T1000 (cell line): ENCODE measurements around the gene DCTN4.
"Not testable (repeated sequence)": the region's sequence is repeated elsewhere in the genome, so short reads cannot be mapped to it uniquely, and the experiment has no call there.

Source experiments
- DNase-seq: peaks from one replicate; lab custom pipeline; 2025; ENCODE audit warnings: mixed read lengths; lab: John Stamatoyannopoulos, UW

DCTN4 gene

DNA sequence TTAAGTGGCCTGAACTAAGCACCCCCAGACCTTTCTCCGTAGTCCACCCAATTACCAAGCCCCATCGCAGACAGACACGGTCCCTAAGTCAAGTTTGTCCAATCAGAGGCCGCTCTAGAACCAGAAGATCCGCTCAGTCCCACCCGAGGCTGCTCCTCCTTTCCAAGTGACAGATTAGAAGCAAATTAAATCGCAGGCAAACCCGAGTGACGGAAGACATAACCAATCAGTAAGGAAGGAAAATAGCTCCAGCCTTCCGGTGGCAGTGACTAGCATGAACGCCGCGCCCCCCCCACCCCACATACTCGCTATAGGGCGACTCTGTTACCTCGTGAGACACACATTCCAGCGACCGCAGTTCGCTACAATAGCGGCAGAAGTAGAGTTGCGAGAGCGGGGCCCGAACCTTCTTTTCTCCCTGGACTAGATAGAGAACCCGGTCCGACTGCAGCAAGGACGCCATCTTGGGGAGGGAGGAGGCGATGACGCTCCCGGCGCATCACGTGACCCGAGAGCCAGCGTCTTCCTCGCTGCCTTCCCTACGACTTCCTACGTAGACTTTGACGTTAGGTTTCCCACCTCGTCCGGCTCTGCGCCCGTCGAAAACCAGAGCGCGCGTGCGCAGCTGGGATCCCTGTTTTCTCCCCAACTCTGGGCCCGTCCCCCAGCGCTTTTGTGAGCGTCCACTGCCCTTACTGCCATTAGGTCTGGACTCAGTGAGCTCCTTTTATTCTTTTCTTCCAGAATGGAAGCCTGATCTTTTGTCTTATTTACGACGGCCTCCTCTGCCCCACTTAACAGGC is at the start of gene DCTN4:
DCTN4 (minus strand) TSS at position 487 of the 803 bp plus-strand sequence; CDS start at position 463, 24 bp downstream.
- DNase-seq: peak; percentile 92

DNA sequence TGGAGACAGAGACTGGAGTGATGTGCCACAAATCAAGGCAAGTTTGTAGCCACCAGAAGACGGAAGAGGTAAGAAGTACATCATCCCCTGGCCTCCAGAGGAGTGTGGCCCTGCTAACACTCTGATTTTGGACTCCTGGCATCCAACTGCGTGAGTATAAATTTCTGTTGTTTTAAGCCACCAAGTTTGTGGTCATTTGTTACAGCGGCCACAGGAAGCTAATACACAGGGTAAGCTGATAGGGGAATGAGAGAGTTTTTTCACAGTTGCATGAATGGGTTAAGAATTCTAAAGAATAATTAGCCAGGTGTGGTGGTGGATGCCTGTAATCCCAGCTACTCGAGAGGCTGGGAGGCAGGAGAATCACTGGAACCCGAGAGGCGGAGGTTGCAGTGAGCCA is 45.6 kb upstream of the DCTN4 start:
- DNase-seq: no peak

- no peak for DNase-seq
Measured at GRCh38 chr5:150801117-150801927, 42.5 kb upstream of the DCTN4 start.

DNA sequence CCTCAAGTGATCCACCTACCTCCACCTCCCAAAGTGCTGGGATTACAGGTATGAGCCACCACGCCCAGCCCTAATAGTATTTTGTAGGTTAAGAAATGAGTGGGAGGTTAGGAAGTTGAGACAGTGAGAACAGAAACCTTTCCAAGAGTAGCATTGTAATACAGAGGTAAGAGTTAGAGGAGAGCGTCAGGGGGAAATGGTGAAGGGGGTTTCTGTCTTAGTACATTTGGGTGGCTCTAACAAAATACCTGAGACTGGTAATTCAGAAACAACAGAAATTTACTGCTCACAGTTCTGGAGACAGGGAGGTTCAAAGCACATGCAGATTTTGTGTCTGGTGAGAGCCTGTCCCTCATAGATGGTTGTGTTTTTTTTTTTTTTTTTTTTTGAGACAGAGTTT is 38.6 kb upstream of the DCTN4 start:
- DNase-seq: no peak

DNA sequence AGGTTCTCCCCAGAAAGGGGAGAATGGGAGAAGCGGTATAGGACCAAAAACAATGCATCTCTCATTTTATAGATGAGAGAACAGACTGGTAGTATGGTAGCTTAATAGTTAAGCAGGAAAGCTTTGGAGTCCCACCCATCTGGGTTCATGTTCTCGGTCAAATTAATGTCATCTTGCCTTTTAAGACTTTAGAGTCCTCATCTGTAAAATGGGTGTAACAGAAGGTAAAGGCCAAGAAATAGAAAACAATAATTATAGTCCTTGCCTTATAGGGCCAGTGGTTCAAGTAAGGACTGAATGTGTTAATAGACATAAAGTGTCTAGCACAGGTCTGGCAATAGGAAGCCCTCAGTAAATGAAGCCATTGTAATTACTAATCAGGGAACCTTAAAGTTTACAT is 36.1 kb upstream of the DCTN4 start:
- no peak for DNase-seq

DNA sequence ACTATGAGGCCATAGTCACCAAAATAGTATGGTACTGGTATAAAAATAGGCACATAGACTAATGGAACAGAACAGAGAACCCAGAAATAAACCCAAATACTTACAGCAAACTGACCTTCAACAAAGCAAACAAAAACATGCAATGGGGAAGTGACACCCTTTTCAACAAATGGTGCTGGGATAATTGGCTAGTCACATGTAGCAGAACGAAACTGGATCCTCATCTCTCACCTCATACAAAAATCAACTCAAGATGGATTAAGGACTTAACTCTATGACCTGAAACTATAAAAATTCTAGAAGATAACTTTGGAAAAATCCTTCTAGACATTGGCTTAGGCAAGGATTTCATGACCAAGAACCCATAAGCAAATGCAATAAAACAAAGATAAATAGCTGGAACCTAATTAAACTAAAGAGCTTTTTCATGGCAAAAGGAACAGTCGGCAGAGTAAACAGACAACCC is 34.6 kb upstream of the DCTN4 start:
- not testable (repeated sequence) for DNase-seq

- DNase-seq: no peak
Measured at GRCh38 chr5:150791536-150791935, 32.7 kb upstream of the DCTN4 start.

GRCh38 chr5:150789943-150790611 is 31.3 kb upstream of the DCTN4 start:
- peak; percentile 81 for DNase-seq

DNA sequence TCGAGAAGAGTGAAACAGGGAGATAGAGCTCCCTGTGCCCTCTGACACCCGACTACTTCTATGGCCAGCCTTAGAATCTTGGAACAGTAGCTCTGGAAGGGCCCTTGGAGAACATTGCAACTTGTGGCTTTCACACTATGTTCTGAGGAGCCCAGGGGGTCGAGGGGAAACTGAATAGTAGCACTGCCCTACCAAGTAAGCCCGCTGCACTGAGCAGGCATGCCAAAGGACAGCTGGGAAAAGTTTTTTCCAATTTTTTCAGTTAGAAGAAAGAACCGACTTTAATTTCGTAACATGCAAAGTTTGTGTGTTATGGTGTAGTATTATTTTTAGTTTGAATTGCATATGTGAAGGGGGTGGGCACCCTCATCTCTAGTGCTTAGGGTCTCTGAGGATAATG is 30.6 kb upstream of the DCTN4 start:
- DNase-seq: no peak

- no peak for DNase-seq
Measured at GRCh38 chr5:150788977-150789376, 30.2 kb upstream of the DCTN4 start.

- DNase-seq: no peak
Measured at GRCh38 chr5:150787656-150788055, 28.8 kb upstream of the DCTN4 start.

DNA sequence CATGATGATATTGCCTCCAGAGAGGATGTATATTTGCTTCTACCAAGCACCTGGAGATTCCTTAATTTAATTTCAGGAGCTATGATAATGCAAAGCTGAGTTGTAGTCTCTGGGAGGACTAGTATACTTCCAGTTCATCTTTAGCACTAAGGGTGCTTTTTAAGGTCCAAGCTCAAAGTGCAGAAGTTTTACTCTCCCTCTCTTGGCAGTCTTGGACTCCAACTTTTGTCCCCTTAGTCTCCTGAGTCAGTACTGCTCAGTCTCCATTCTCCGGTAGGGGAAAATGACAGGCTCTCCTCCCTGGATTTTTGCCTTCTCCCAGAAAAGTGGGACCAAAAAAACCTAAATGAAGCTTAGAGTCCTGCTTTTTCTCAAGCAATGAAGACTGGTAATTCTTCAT is 28.1 kb upstream of the DCTN4 start:
- DNase-seq: no peak

GRCh38 chr5:150785950-150786349 is 27.1 kb upstream of the DCTN4 start:
- no peak for DNase-seq

DNA sequence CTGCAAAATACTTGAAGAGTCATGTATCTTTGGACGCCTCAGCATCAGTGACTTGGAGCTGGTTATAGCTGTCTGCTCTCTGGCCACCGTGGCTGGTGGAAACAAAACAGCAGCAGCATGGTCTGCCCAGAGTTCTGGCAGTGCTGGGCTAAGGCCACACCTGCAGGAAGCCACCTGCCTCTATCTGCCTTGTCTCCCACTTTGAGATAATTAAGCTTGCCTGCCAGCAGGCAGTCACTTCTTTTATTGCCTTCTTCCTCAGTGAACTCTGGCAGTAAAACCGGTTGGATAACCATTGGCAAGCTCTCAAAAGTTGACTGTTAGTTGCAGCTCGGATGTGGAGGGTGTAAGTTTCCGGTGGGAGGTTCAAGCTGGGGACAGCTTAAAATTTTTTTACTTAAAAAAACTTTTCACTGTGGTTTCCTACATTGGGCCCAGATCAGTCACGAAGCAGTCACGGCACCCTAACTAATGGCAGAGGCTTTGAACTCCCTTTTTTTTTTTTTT is 24.7 kb upstream of the DCTN4 start:
- peak; percentile 13 for DNase-seq

DNA sequence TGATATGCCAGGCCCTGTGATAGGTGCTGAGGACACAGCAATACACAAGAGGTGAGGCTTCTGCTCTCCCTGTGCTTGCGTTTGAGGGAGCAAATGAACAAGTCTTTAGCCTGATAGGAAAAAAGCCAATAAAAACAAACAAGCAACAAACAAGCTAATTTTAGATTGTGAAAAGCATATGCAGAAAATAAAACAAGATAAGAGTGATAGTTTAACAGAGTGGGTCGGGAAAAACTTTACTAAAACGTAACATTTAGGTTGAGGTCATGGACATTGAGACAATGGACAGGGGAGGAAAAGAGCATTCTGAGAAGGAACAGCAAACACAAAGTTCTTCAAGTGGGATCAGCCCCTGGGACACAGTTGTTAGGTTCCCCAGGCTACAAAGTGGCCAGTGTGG is 24.0 kb upstream of the DCTN4 start:
- DNase-seq: no peak

- peak; percentile 59 for DNase-seq
Measured at GRCh38 chr5:150781706-150782614, 23.1 kb upstream of the DCTN4 start.

DNA sequence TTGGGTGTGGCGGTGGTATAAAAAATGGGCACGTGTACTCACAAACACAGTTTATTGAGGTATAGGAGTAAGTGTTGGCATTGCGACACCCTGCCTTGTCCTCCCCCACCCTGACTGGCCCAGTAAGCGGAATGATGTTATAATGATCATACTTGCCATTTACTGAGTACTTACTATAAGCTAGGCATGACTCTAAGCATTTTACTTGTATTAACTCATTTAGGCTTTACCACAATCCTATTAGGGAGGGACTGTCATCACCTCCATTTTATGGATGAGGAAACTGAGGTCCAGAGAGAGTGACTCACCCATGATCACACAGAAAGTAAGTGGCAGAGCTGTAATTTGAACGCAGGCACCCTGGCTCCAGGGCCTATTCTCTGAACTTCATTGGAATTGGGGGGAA is 22.0 kb upstream of the DCTN4 start:
- no peak for DNase-seq

DNA sequence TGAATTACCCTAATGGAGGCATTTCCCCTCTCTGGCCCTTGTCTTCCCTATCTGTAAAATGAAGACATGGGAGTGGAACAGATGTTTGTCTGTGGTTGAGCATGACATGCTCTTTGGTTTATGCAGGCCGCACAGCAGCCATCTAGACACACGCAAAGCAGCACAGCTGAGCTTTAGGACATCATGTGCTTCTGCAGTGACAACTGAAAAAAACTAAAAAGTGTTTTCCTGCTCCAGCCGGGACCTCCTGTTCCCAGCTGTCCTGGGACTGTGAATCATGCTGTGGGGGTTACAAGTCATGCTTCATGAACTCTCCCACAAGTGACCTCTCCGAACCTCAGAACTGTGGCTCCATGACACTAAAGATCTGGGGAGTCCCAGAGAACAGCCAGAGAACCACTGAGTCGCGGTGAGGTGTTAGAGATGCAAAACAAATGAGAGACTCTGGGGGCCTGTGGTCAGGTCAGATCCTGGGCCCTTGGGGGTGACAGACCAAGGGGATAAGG is 21.4 kb upstream of the DCTN4 start:
- DNase-seq: no peak

GRCh38 chr5:150779397-150780186 is 20.8 kb upstream of the DCTN4 start:
- no peak for DNase-seq
